ENCODE measurements around the gene NRF1. TPM values are rescaled to one million over a fixed set of nuclear protein-coding genes. Genes with fewer than 3 reads are reported as not detected.
A peak's percentile ranks its signal among the peaks of the same experiment; 100 is the strongest.

The NRF1 gene
- total and polyA plus RNA-seq, 12 donors: 7.7 to 16.0 (median 10.1) TPM

DNA sequence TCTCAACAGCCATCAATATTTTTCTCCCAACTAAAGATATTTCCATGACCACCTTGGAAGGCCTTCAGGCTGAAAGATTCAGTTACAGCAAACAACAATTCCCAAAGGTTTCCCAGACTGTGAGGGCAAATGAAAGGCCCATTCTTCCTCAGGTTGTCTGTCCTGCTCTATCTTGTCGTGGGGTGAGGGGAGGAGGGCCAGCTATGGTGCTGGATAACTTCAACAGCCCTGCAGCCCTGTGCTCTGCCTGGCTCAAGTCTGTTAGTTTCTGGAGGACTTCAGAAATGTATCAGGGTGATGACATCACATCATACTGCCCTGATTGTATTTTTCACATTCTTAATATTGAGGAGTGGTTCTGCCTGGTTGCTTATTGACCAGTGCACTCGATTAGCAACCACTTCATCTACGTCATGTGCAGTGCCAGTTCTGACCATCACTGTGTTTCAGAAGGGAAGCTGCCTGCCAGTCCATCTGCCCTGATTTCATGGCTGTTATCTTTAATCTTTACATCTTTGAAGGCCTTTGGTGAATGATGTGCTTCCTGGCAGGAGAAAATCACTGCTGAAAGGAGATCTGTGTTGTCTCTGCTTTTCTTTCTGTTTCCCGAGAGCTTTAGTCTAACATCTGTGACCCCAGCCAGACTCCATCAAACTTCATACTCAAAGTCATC is 135.5 kb downstream of the NRF1 start:
- Histone ChIP-seq H3K4me1 (replicated peaks in 1 of 2) (no peaks in the 10 kb centered on the region), H3K4me3 (no peak overlapping the region), H3K9me3 (replicated peaks in 1 of 3) (no peaks in the 10 kb centered on the region), H3K27ac (no peak overlapping the region), H3K36me3 (replicated peaks in 1 of 2) (no peaks in the 10 kb centered on the region), H3K27me3 (no peaks in the 10 kb centered on the region)
- TF ChIP-seq, protein P1, sequence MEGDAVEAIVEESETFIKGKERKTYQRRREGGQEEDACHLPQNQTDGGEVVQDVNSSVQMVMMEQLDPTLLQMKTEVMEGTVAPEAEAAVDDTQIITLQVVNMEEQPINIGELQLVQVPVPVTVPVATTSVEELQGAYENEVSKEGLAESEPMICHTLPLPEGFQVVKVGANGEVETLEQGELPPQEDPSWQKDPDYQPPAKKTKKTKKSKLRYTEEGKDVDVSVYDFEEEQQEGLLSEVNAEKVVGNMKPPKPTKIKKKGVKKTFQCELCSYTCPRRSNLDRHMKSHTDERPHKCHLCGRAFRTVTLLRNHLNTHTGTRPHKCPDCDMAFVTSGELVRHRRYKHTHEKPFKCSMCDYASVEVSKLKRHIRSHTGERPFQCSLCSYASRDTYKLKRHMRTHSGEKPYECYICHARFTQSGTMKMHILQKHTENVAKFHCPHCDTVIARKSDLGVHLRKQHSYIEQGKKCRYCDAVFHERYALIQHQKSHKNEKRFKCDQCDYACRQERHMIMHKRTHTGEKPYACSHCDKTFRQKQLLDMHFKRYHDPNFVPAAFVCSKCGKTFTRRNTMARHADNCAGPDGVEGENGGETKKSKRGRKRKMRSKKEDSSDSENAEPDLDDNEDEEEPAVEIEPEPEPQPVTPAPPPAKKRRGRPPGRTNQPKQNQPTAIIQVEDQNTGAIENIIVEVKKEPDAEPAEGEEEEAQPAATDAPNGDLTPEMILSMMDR (IDR thresholded peaks at IDR 0.05): no peak
- no peak for TF ChIP-seq POLR2A (IDR thresholded peaks at IDR 0.05)
- WGBS, 4 donors: 52 to 55% (median 53%) methylated on average over 4 of the region's 4 CpGs
- intact Hi-C loops (cut with DNase I): no loop called here
- peak in 2 of 7 donors; percentile 19 to 59 for DNase-seq

DNA sequence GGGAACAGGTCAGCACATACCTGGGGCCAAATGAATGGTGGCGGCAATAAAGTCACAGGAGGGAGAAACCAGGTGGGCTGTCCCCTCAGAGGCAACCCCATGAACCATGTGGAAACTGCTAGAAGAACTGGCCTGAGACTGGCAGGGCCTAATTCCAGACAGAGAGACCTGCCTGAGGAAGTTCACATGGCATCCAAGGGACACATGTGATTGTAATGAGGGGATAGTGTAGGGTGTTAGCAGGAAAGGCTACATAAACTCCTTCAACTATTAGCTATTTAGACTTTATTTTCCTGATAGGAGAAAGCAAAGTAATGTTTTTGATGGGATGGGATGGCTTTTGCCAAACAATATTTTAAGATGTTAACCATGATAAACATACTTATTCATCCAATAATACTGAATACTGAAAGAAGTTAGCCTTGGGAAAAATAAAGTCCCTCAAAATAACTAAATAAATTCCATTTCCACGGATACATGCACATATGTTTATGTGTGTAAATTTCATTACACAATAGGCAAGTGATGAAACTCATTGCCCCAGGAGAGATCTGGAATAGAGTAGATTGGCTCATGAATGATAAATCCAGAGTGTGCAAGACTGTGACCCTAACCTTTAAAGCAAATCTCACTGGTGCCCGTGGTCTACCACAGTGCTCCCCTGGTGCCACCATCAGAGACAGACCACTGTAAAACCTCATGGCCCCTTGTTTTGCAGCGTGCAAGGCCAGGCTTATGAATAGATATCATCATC is 137.0 kb downstream of the NRF1 start:
- no peak for DNase-seq
- Histone ChIP-seq H3K27me3 (no peaks in the 10 kb centered on the region), H3K9me3 (replicated peaks in 1 of 3) (no peaks in the 10 kb centered on the region), H3K27ac (no peak overlapping the region), H3K4me1 (replicated peaks in 1 of 2) (no peaks in the 10 kb centered on the region), H3K36me3 (replicated peaks in 1 of 2) (no peaks in the 10 kb centered on the region), H3K4me3 (no peak overlapping the region)
- TF ChIP-seq, protein P1 (IDR thresholded peaks at IDR 0.05): no peak
- TF ChIP-seq POLR2A (IDR thresholded peaks at IDR 0.05): no peak
- 88 to 95% (median 88%) methylated on average over 4 of the region's 4 CpGs for WGBS, 4 donors
- intact Hi-C loops (cut with DNase I): no loop called here

DNA sequence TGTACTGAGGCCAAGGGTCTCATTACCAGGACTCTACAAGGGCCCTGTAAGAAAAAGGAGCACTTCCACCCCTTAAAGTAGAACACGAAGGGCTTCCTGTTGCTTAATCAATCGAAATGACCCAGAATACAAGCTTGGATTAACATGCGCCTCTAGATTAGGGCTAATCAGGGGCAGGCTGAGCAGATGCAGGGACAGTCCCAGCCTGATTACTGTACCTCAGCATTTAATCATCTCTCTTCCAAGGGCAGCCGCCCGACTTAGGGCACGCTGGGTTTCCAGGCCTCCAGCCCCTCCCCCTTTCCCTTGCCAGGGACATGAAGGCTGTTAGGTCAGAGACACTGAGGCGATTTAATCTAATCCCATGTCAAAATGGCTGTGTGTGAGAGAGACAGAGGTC is 138.6 kb downstream of the NRF1 start:
- no peaks in the 10 kb centered on the region for H3K27me3 ChIP-seq
- H3K4me1 ChIP-seq (replicated peaks in 1 of 2): no peaks in the 10 kb centered on the region
- intact Hi-C loops (cut with DNase I): no loop called here
- no peak for TF ChIP-seq POLR2A (IDR thresholded peaks at IDR 0.05)
- TF ChIP-seq, protein P1 (IDR thresholded peaks at IDR 0.05): no peak
- peak; percentile 38 to 74 (median 69) for DNase-seq
- H3K9me3 ChIP-seq (replicated peaks in 1 of 3): no peaks in the 10 kb centered on the region
- WGBS, 4 donors: 47 to 54% (median 51%) methylated on average over 3 to 7 of the region's 7 CpGs
- H3K27ac ChIP-seq: no peak overlapping the region
- H3K4me3 ChIP-seq: no peak overlapping the region
- H3K36me3 ChIP-seq (replicated peaks in 1 of 2): no peaks in the 10 kb centered on the region

DNA sequence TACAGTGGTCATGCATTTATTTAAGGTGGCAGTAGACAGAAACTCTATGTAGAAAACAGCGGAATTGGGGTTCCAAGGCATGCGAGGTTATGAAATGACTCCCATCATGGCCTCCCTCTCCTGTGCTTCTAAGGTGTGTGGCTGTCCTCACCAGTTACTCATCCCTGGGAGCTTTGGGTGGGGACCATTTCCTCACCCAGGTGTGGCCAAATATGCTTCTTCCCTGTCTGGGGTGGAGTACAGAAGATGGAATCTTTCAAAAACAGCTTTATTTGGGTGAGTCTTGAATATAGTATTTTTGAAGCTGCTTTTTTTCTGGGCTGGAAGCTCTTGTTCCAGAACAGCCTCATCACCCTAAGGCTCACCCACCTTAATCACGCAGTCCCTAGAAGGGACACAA is 139.0 kb downstream of the NRF1 start:
- 84 to 98% (median 91%) methylated on average over 3 of the region's 3 CpGs for WGBS, 4 donors
- no peaks in the 10 kb centered on the region for H3K36me3 ChIP-seq (replicated peaks in 1 of 2)
- H3K4me3 ChIP-seq: no peak overlapping the region

More for the DNA sequence above, 139.0 kb downstream of the NRF1 start:
- no peak for DNase-seq
- intact Hi-C loops (cut with DNase I): no loop called here
- H3K27me3 ChIP-seq: no peaks in the 10 kb centered on the region
- TF ChIP-seq, protein P1 (IDR thresholded peaks at IDR 0.05): no peak
- no peak for TF ChIP-seq POLR2A (IDR thresholded peaks at IDR 0.05)
- no peaks in the 10 kb centered on the region for H3K9me3 ChIP-seq (replicated peaks in 1 of 3)
- H3K27ac ChIP-seq: no peak overlapping the region
- no peaks in the 10 kb centered on the region for H3K4me1 ChIP-seq (replicated peaks in 1 of 2)

All from adrenal gland (tissue), 12 donors.